Activated naive CD8-positive, alpha-beta T cell treated with anti-CD3 and anti-CD28 coated beads, Interleukin-2, amount 50 U/mL, for 24 hours (primary cell): ENCODE data around the gene PTK7.

Experiments
- ATAC-seq: fragments of 150-1000 bp; cut with Tn5 transposase; one replicate; pipeline ENCODE4 v1.10.0; 2021
- DNase-seq: peaks from one replicate; pipeline ENCODE4 v3.0.0; 2021
- H3K27ac Mint-ChIP-seq: one replicate; pipeline ENCODE4 v1.8.0; 2021; ENCODE audit warnings: mild to moderate bottlenecking, mixed read lengths
- H3K27me3 Mint-ChIP-seq: one replicate; pipeline ENCODE4 v1.8.0; 2021; ENCODE audit warnings: mixed read lengths
- H3K36me3 Mint-ChIP-seq: one replicate; pipeline ENCODE4 v1.8.0; 2021; ENCODE audit warnings: low read depth, mixed read lengths
- H3K4me1 Mint-ChIP-seq: one replicate; pipeline ENCODE4 v1.8.0; 2021; ENCODE audit warnings: mixed read lengths
- H3K4me3 Mint-ChIP-seq: one replicate; pipeline ENCODE4 v1.8.0; 2021; ENCODE audit warnings: mild to moderate bottlenecking, moderate library complexity, mixed read lengths
- H3K9me3 Mint-ChIP-seq: one replicate; pipeline ENCODE4 v1.8.0; 2021; ENCODE audit warnings: mixed read lengths

Gene PTK7

DNA sequence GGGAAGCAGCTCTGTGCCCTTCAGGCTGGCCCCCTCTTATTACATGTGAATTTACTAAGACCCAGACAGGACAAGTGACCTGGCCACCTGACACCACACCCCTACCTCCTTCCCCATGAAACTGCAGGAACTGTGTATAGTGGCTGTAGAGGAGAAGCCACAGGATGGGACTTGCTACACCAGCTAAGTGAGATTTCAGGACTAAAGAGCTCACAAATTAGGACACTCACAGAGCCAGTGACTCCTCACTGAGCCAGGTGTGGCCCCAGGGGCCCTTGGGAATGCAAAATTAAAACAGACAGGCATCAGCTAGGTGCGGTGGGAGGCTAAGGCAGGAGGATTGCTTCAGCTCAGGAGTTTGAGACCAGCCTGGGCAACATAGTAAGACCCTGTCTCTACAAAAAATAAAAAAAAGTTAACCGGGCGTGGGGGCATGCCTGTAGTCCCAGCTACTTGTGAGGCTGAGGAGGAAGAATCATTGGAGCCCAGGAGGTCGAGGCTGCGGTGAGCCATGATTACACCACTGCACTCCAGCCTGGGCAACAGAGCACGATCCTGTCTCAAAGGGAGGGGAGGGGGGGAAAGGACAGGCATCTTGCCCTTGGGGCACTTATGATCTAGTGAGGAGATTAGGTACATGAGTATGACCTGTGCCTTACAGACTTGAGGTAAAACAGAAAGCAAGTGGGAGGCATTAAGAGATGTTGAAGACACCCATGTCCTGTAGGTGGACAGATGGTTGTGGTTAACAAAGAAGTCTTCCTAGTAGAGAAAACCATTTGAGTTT is 71.8 kb downstream of the PTK7 start:
- H3K27ac Mint-ChIP-seq, result no peak overlapping the region
- ATAC-seq (no peak), DNase-seq (no peak)
- peaks cover 10% of the 10 kb centered on the region for H3K4me1 Mint-ChIP-seq
- H3K4me3 Mint-ChIP-seq, result no peak overlapping the region
- no peaks in the 10 kb centered on the region for H3K36me3 Mint-ChIP-seq
- no peaks in the 10 kb centered on the region for H3K9me3 Mint-ChIP-seq
- H3K27me3 Mint-ChIP-seq, result no peaks in the 10 kb centered on the region

DNA sequence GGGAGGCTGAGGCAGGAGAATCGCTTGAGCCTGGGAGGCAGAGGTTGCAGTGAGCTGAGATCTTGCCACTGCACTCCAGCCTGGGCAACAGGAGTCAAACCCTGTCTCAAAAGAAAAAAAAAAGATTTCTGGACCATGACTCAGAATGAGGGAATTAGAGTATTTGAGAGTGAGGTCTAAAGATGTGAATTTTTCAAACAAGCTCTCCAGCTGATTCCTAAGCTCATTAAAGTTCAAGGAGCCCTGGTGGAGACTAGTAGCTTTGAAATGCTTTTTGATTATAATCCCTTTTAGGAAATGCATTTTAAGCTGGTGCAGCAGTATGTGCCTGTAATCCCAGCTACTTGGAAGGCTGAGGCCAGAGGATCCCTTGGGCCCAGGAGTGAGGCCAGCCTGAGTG is 73.2 kb downstream of the PTK7 start:
- Mint-ChIP-seq H3K4me1 (no peaks in the 10 kb centered on the region), H3K36me3 (no peaks in the 10 kb centered on the region), H3K4me3 (no peak overlapping the region), H3K27ac (no peak overlapping the region), H3K9me3 (no peaks in the 10 kb centered on the region), H3K27me3 (no peaks in the 10 kb centered on the region)
- ATAC-seq (no peak), DNase-seq (no peak)

DNA sequence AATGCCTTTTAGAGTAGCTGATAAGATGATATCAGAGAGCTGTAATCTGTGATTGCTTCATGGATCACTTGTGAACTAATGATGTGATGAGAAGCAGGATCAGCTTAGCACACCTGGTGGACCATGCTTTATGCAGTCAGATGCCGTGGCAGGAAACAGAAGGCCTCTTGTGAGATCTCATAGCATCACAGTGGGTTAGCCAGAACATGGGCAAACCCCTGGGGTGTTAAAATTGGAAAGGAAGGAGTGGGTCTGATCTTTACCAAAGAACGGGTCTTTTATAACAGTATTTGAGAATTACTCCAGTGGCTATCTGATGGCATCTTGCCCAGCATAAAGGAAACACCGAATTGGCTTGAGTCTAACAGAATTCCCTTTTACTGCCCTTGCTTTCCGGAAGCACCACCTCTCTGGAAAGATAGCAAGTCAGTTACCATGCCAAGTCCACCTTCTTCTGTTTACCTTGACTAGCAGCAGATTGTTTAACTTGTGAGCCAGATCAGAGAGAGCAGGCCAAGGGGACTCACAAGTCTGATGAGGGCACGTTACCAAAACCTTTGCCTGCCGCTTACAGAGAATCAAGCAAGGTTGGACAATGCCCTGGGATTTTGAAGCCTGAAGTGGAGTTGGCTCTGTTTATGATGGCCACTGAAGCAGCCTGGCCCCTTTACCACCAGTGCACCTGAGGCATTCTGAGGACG is 74.1 kb downstream of the PTK7 start:
- no peak overlapping the region for H3K4me3 Mint-ChIP-seq
- H3K27me3 Mint-ChIP-seq, result no peaks in the 10 kb centered on the region
- H3K36me3 Mint-ChIP-seq, result no peaks in the 10 kb centered on the region
- ATAC-seq (no peak), DNase-seq (no peak)
- no peaks in the 10 kb centered on the region for H3K4me1 Mint-ChIP-seq
- no peak overlapping the region for H3K27ac Mint-ChIP-seq
- no peaks in the 10 kb centered on the region for H3K9me3 Mint-ChIP-seq

DNA sequence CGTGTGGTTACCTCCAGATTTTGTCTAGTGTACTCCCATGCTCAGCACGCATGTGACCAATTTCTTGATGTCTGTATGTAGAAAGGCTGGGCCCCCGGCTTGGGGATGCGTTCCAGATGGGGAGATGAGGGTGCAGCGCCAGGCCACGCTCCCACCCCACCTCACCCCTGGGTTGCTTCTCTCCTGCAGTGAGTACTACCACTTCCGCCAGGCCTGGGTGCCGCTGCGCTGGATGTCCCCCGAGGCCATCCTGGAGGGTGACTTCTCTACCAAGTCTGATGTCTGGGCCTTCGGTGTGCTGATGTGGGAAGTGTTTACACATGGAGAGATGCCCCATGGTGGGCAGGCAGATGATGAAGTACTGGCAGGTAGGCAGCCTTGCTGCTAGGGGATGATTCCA is 83.5 kb downstream of the PTK7 start:
- ATAC-seq, result no peak
- Mint-ChIP-seq H3K27ac (no peak overlapping the region), H3K9me3 (no peaks in the 10 kb centered on the region), H3K4me1 (no peaks in the 10 kb centered on the region), H3K36me3 (no peaks in the 10 kb centered on the region), H3K4me3 (no peak overlapping the region), H3K27me3 (no peaks in the 10 kb centered on the region)
- DNase-seq, result no peak

DNA sequence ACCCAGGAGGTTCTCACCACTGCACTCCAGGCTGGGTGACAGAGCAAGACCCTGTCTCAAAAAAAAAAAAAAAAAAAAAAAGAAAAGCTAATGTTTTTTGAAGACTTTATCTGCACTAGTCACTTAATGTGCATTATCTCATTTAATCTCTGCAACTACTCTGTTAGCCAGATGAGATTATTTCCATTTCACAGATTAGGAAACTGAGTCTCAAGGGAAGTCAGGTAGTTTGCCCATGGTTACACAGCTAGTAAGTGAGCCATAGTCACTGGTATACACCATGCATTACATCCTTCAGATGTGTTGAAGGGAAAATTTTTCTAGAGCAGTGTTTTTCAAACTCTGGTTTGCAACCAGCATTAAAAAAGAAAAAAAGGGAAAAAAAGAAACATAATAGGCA is 87.8 kb downstream of the PTK7 start:
- no peaks in the 10 kb centered on the region for H3K4me1 Mint-ChIP-seq
- ATAC-seq (no peak), DNase-seq (no peak)
- no peak overlapping the region for H3K27ac Mint-ChIP-seq
- no peak overlapping the region for H3K4me3 Mint-ChIP-seq
- H3K36me3 Mint-ChIP-seq, result no peaks in the 10 kb centered on the region
- H3K9me3 Mint-ChIP-seq, result no peaks in the 10 kb centered on the region
- H3K27me3 Mint-ChIP-seq, result no peaks in the 10 kb centered on the region

DNA sequence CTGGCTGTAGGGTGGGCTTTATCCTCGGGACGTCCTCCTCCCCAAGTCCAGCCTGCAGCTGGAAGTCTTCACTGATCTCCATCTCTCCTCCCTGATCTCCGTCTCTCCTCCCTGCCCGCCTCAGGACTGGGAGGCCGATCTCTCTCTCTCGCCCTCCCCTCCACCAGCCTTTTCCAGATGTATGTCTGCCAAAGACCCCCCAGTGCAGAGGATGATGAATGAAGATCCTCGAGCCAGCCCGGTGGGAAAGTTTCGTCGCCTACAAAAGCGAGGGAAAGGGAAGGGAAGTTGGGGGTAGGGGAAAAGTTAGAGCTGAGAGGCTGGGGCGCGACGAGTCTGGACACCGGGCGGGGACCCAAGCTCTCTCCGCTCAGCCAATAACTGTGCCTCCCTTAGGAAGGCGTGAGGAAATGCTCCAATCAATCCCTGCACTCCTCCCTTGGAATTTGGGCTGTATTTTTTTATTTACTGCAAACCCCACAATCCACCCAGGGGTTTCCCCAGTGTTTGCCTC is 94.4 kb downstream of the PTK7 start:
- peaks cover 2% of the 10 kb centered on the region for H3K27me3 Mint-ChIP-seq
- H3K27ac Mint-ChIP-seq, result peak overlapping the region; percentile 91
- peaks cover 14% of the 10 kb centered on the region for H3K36me3 Mint-ChIP-seq
- DNase-seq (no peak), ATAC-seq (no peak)
- H3K4me3 Mint-ChIP-seq, result peak overlapping the region; percentile 98
- H3K4me1 Mint-ChIP-seq, result peaks cover 42% of the 10 kb centered on the region
- H3K9me3 Mint-ChIP-seq, result no peaks in the 10 kb centered on the region

DNA sequence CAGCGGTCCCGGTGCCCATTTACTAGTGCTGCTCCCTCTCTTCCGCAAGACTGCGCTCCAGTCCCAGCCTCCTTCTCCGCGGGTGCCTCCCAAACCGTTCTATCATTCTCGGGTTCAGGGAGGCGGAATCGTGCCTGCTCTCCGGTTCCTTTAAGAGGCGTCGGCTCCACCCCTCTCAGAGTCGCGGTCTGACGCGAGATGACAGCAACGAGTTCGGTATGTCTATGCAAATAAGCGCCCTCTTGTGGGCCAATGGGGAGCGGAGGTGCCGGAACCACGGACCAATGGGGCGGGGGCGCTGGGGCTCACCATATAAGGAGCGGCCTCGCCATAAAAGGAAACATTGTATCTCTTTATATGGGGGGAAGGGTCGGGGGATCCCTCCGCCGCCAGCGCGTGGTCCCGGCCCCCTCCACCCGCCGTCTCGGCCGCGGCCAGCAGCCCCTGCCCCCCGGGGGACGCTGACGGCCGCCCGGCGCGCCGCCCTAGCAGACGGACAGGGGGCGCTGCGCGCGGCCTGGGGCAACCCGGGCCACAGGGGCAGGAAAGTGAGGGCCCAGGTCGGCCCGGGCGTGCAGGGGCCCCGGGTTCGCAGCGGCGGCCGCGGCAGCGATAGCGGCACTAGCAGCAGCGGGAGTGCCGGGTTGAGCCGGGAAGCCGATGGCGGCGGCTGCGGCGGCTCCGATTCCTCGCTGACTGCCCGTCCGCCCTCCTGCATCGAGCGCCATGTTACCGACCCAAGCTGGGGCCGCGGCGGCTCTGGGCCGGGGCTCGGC is 95.0 kb downstream of the PTK7 start, which contains the start of gene SRF:
SRF (plus strand) TSS at position 339 of the 776 bp plus-strand sequence; CDS start at position 727, 388 bp downstream.
- DNase-seq (peak; percentile 98), ATAC-seq (peak; percentile 72)
- Mint-ChIP-seq H3K9me3 (no peaks in the 10 kb centered on the region), H3K27me3 (peaks cover 2% of the 10 kb centered on the region), H3K4me3 (peak within 1 kb of the TSS; percentile 98), H3K36me3 (peaks cover 21% of the 10 kb centered on the region), H3K4me1 (peaks cover 46% of the 10 kb centered on the region), H3K27ac (peak within 1 kb of the TSS; percentile 91)

DNA sequence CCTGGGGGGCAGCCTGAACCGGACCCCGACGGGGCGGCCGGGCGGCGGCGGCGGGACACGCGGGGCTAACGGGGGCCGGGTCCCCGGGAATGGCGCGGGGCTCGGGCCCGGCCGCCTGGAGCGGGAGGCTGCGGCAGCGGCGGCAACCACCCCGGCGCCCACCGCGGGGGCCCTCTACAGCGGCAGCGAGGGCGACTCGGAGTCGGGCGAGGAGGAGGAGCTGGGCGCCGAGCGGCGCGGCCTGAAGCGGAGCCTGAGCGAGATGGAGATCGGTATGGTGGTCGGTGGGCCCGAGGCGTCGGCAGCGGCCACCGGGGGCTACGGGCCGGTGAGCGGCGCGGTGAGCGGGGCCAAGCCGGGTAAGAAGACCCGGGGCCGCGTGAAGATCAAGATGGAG is 95.6 kb downstream of the PTK7 start:
- peaks cover 23% of the 10 kb centered on the region for H3K36me3 Mint-ChIP-seq
- H3K27me3 Mint-ChIP-seq, result peaks cover 2% of the 10 kb centered on the region
- H3K27ac Mint-ChIP-seq, result peak overlapping the region; percentile 81
- no peaks in the 10 kb centered on the region for H3K9me3 Mint-ChIP-seq
- ATAC-seq (no peak), DNase-seq (peak; percentile 46)
- peaks cover 48% of the 10 kb centered on the region for H3K4me1 Mint-ChIP-seq
- H3K4me3 Mint-ChIP-seq, result peak overlapping the region; percentile 98

DNA sequence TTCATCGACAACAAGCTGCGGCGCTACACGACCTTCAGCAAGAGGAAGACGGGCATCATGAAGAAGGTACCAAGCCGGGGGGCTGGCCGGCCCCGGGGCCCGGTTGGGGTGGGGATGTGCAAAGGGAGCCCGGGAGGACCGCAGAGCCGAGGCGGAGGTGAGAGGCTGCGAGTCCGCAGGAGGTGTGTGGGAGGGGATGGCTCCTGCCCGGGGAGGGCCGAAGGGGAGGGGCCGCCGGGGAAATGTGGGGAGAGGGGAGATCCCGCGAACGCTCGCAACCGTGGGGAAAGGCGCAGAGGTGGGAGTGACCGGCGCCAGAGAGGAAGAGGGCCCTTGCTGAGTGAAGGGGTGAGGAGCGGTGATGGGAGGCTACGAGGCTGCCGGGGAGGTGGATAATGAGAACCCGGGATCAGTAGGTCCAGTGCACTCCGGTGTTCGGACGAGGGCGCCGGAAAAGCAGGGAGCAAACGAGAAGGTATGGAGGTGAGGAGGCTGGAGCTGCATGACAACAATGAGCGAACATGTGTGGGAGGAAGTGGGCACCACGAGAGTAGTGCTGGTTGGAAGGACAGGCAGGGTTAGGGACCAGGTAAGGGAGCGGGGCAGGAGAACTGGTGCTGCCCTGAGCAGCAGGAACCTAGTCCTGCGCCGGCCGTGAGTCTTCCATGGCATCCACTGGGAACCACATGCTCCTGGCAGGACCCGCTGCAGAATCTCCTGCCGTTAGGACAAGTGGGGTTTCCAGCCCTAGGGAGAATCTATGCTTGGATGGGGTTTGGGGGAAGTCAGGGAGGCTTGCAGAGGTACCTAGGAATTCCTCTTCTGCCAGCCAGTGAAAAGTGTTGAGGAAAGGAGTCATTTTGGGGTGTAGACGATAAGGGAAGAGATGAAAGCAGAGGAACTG is 96.2 kb downstream of the PTK7 start:
- ATAC-seq, result no peak
- H3K27me3 Mint-ChIP-seq, result peaks cover 2% of the 10 kb centered on the region
- peak overlapping the region; percentile 81 for H3K27ac Mint-ChIP-seq
- H3K4me1 Mint-ChIP-seq, result peaks cover 48% of the 10 kb centered on the region
- peak; percentile 59 for DNase-seq
- peaks cover 24% of the 10 kb centered on the region for H3K36me3 Mint-ChIP-seq
- H3K9me3 Mint-ChIP-seq, result no peaks in the 10 kb centered on the region
- H3K4me3 Mint-ChIP-seq, result peak overlapping the region; percentile 98

DNA sequence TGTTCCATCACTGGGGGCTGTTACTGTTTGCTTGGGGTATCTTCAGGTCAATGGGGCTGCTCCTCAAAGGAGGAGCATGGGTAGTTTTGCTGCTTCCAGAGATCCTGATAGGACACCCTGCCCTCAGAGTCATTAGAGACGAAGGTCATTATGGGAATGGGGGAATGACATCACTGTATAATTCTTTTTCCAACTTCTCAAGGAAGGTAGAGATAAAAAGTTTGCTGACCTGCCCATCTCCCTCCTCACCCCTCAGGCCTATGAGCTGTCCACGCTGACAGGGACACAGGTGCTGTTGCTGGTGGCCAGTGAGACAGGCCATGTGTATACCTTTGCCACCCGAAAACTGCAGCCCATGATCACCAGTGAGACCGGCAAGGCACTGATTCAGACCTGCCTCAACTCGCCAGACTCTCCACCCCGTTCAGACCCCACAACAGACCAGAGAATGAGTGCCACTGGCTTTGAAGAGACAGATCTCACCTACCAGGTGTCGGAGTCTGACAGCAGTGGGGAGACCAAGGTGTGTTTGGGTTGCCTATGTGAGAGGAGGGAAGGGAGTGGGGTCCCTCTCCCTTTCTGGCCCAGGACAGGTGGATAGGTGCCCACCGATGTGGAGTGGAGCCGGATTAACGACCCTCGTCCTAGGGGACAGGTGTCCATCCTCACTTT is 97.6 kb downstream of the PTK7 start:
- Mint-ChIP-seq H3K27ac (peak overlapping the region; percentile 81), H3K27me3 (peaks cover 2% of the 10 kb centered on the region), H3K4me3 (peak overlapping the region; percentile 98), H3K9me3 (no peaks in the 10 kb centered on the region), H3K4me1 (peaks cover 48% of the 10 kb centered on the region), H3K36me3 (peaks cover 34% of the 10 kb centered on the region)
- DNase-seq (no peak), ATAC-seq (no peak)

DNA sequence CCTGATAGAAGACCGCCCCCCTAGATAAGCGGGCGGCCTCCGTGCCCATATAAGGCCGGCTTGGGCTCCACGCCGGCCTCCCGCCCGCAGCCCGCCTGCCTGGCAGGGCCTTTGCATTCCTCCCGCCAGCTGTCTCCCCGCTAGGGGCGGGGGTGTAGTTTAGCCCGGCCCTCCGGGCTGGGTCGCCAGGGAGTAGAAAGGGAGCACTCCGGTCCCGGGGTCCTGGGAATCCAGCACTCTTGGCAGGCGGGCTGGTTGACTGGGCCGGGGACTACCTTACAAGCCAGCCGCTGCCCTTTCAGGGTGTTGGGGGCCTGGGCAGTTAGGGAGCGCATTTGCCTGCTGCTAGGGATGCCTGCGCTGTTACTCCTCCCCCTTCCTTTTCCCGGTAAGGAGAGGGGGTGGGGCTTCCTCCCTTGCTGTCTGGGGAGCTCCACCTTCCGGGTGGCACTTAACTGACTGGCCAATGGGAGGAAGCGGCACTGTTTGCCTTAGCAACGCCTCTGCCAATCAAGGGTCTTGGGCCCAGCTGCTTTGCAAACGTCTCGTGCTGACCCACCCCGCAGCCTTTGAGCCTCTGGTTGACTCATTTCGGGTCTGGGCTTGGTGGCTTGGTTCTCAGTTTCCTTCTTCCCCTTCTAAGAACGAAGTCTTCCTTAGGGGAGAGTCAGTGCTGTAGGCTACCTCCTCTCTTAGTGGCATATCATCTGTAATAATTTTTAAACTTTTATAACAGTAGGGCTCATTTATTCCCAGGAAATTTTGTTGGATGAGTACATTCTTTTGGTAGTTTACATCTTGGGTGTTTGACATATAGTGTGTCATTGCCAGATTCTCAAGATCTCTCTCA is 98.4 kb downstream of the PTK7 start:
- H3K4me1 Mint-ChIP-seq, result peaks cover 47% of the 10 kb centered on the region
- H3K27ac Mint-ChIP-seq, result peak overlapping the region; percentile 87

DNA sequence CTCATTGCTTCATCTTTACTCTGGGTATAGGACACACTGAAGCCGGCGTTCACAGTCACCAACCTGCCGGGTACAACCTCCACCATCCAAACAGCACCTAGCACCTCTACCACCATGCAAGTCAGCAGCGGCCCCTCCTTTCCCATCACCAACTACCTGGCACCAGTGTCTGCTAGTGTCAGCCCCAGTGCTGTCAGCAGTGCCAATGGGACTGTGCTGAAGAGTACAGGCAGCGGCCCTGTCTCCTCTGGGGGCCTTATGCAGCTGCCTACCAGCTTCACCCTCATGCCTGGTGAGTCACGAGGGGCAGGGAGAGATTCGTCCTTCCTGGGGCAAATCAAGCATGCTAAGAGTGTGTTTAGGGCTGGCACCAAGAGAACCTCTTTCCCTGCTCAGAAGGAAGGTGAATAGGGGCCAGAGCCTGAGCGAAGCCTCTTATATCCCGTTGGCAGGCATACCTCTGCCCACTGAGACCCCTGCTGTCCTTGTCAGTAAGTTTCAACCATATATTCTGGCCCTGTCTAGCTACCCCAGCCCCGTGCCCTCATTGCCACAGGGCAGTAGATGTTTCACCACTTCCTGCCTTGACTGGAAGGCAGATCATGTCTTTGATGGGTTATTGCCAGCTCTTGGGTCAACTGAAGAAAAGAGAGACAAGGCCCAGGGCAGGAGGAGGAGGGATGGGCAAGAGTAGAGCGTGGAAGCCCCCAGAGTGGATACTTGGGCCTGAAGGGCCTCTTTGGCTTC is 99.7 kb downstream of the PTK7 start:
- Mint-ChIP-seq H3K4me1 (peaks cover 38% of the 10 kb centered on the region), H3K27me3 (peaks cover 1% of the 10 kb centered on the region), H3K4me3 (no peak overlapping the region), H3K9me3 (no peaks in the 10 kb centered on the region), H3K36me3 (peaks cover 36% of the 10 kb centered on the region), H3K27ac (peak overlapping the region; percentile 87)
- ATAC-seq (no peak), DNase-seq (no peak)

More for the DNA sequence above, 98.4 kb downstream of the PTK7 start:
- Mint-ChIP-seq H3K36me3 (peaks cover 36% of the 10 kb centered on the region), H3K27me3 (peaks cover 2% of the 10 kb centered on the region), H3K9me3 (no peaks in the 10 kb centered on the region), H3K4me3 (peak overlapping the region; percentile 98)
- DNase-seq, result peak; percentile 95
- peak; percentile 82 for ATAC-seq
